Stomach (tissue), 4 donors: ENCODE data around the gene WDR54.

Experiments used
- EP300 ChIP-seq: sonication (generic); formaldehyde crosslinking; IDR thresholded peaks from one replicate; pipeline ENCODE4 v1.6.1; 2017; ENCODE audit warnings: antibody characterized with exemption
- POLR2A ChIP-seq, 4 donors: fragments of 450-650 bp; IDR thresholded peaks; one replicate each; pipeline ENCODE4 v1.6.1; 2016; ENCODE audit warnings: antibody characterized with exemption in 4 of 4, control low read depth in 2 of 4, mild to moderate bottlenecking in 1 of 4, moderate library complexity in 1 of 4
- POLR2AphosphoS5 ChIP-seq, 3 donors: sonication (generic); formaldehyde crosslinking; IDR thresholded peaks; one replicate each; pipeline ENCODE4 v1.6.1; 2016; ENCODE audit warnings: antibody characterized with exemption in 3 of 3

- TF ChIP-seq POLR2A (IDR thresholded peaks at IDR 0.05): no peak
- TF ChIP-seq POLR2AphosphoS5 (IDR thresholded peaks at IDR 0.05): no peak
- TF ChIP-seq EP300: no peak
These were observed 5.7 kb upstream of the WDR54 start for GRCh38 chr2:74415762-74416395.
